Liver (tissue), 9 donors: ENCODE results near the gene SLC38A10. TPM values are rescaled to one million over a fixed set of nuclear protein-coding genes. Genes with fewer than 3 reads are reported as not detected.

Experiments
- DNase-seq: peaks from one replicate; pipeline ENCODE4 v3.0.0-alpha.2; 2017; ENCODE audit warnings: low spot score
- H3K27ac ChIP-seq, 2 donors: one replicate each; pipeline ENCODE4 v1.7.0; 2013; ENCODE audit warnings: inconsistent platforms in 2 of 2, low read length in 2 of 2, control low read depth in 1 of 2, low read depth in 1 of 2, mild to moderate bottlenecking in 1 of 2
- H3K27me3 ChIP-seq, 4 donors: one replicate each; pipeline versions ENCODE4 v1.6.1 to v1.7.0; 2013; ENCODE audit warnings: low read length in 3 of 4, inconsistent platforms in 1 of 4, mild to moderate bottlenecking in 1 of 4, moderate library complexity in 1 of 4; ENCODE audit not compliant: control insufficient read depth in 4 of 4, insufficient read depth in 4 of 4
- H3K36me3 ChIP-seq, 4 donors: one replicate each; pipeline versions ENCODE4 v1.6.1 to v1.7.0; 2013; ENCODE audit warnings: low read length in 3 of 4, mild to moderate bottlenecking in 3 of 4, low read depth in 1 of 4, moderate library complexity in 1 of 4; ENCODE audit not compliant: control insufficient read depth in 4 of 4, insufficient read depth in 3 of 4
- H3K4me1 ChIP-seq, 4 donors: one replicate each; pipeline versions ENCODE4 v1.6.1 to v1.7.0; 2013; ENCODE audit warnings: low read length in 3 of 4, mild to moderate bottlenecking in 3 of 4, moderate library complexity in 1 of 4; ENCODE audit not compliant: control insufficient read depth in 4 of 4, insufficient read depth in 4 of 4
- H3K4me3 ChIP-seq, 3 donors: one replicate each; pipeline versions ENCODE4 v1.6.1 to v1.7.0; 2013; ENCODE audit warnings: low read length in 3 of 3, control low read depth in 1 of 3, low read depth in 1 of 3, mild to moderate bottlenecking in 1 of 3
- H3K9ac ChIP-seq, 2 donors: one replicate each; pipeline ENCODE4 v1.7.0; 2013; ENCODE audit warnings: low read length in 2 of 2, mild to moderate bottlenecking in 2 of 2, moderate library complexity in 2 of 2, control low read depth in 1 of 2, low read depth in 1 of 2
- H3K9me3 ChIP-seq, 4 donors: one replicate each; pipeline versions ENCODE4 v1.6.1 to v1.7.0; 2013; ENCODE audit warnings: low read length in 3 of 4; ENCODE audit not compliant: control insufficient read depth in 4 of 4
- CTCF ChIP-seq: fragments of 150-350 bp; IDR thresholded peaks from 2 replicates; pipeline ENCODE4 v1.5.1; 2017; ENCODE audit warnings: improper control_type of control experiment, low read depth, low read length; ENCODE audit not compliant: missing input control
- FOXA1 ChIP-seq: IDR thresholded peaks from 2 replicates; pipeline ENCODE4 v1.6.1; 2016; ENCODE audit warnings: antibody characterized with exemption
- FOXA2 ChIP-seq: IDR thresholded peaks from 2 replicates; pipeline ENCODE4 v1.6.1; 2016; ENCODE audit warnings: antibody characterized with exemption
- GABPA ChIP-seq, 2 donors: IDR thresholded peaks in 1 of 2; conservative IDR thresholded peaks in 1 of 2; 2 replicates each; pipeline ENCODE4 v1.6.1; 2016; ENCODE audit warnings: antibody characterized with exemption in 2 of 2, mild to moderate bottlenecking in 1 of 2, moderate library complexity in 1 of 2
- HNF4A ChIP-seq, 2 donors: conservative IDR thresholded peaks; 2 replicates each; pipeline ENCODE4 v1.6.1; 2016; ENCODE audit warnings: antibody characterized with exemption in 2 of 2, mild to moderate bottlenecking in 2 of 2
- HNF4G ChIP-seq: IDR thresholded peaks from 2 replicates; pipeline ENCODE4 v1.6.1; 2016; ENCODE audit warnings: antibody characterized with exemption
- JUND ChIP-seq, 2 donors: IDR thresholded peaks; 2 replicates each; pipeline ENCODE4 v1.6.1; 2016; ENCODE audit warnings: antibody characterized with exemption in 2 of 2
- NR2F2 ChIP-seq: IDR thresholded peaks from 2 replicates; pipeline ENCODE4 v1.6.1; 2016; ENCODE audit warnings: antibody characterized with exemption
- RAD21 ChIP-seq, 2 donors: IDR thresholded peaks; 2 replicates each; pipeline ENCODE4 v1.6.1; 2016; ENCODE audit warnings: antibody characterized with exemption in 2 of 2, mild to moderate bottlenecking in 2 of 2
- REST ChIP-seq: IDR thresholded peaks from 2 replicates; pipeline ENCODE4 v1.6.1; 2016; ENCODE audit warnings: antibody characterized with exemption, mild to moderate bottlenecking
- RXRA ChIP-seq, 2 donors: IDR thresholded peaks; 2 replicates each; pipeline ENCODE4 v1.6.1; 2017 to 2018; ENCODE audit warnings: antibody characterized with exemption in 2 of 2, mild to moderate bottlenecking in 1 of 2
- SP1 ChIP-seq: IDR thresholded peaks from 2 replicates; pipeline ENCODE4 v1.6.1; 2018; ENCODE audit warnings: antibody characterized with exemption, mild to moderate bottlenecking
- TAF1 ChIP-seq: conservative IDR thresholded peaks from 2 replicates; pipeline ENCODE4 v1.6.1; 2016; ENCODE audit warnings: antibody characterized with exemption, mild to moderate bottlenecking
- ZBTB33 ChIP-seq: IDR thresholded peaks from 2 replicates; pipeline ENCODE4 v1.6.1; 2016; ENCODE audit warnings: antibody characterized with exemption
- WGBS: extraction: QIAGEN DNeasy Blood & Tissue Kit; methylation state at CpG from one replicate; pipeline ENCODE4 v1.1.7; 2013; 5-methylcytosine and 5-hydroxymethylcytosine counted together
- polyA plus RNA-seq, 2 donors: library from polyadenylated mRNA; stranded (reverse) in 1 of 2; unstranded in 1 of 2; fragments of 200-250 nt in 1 of 2; fragments of >200 nt in 1 of 2; fragmentation: Nextera tagmentation in 1 of 2; extraction: Ambion mirVana in 1 of 2; gene quantifications; one replicate each; pipeline versions ENCODE4 v1.2.1 to v1.2.3, GENCODE V29; 2013 to 2015
- total RNA-seq, 2 donors: library from RNA; depleted of rRNA; stranded (reverse); fragments of >200 nt; gene quantifications; one replicate each; pipeline ENCODE4 v1.2.3, GENCODE V29; 2014
- donor health status: healthy.
- donor health status: healthy.
- donor health status: healthy.
- donor health status: healthy.
- donor health status: healthy.

SLC38A10 gene
- total and polyA plus RNA-seq, 4 donors, result 29.3 to 117 (median 54.7) TPM

- TF ChIP-seq GABPA (IDR thresholded peaks at IDR 0.05 in 1 of 2, conservative IDR thresholded peaks at IDR 0.05 in 1 of 2) (no peak), JUND (IDR thresholded peaks at IDR 0.05) (no peak)
Observed at GRCh38 chr17:81280571-81280970, 14.5 kb downstream of the SLC38A10 start (continued).

GRCh38 chr17:81279278-81280275, 15.5 kb downstream of the SLC38A10 start:
- Histone ChIP-seq H3K36me3 (peaks cover 19 to 67% (median 32%) of the 10 kb centered on the region in 4 donors), H3K9ac (no peak overlapping the region), H3K27ac (no peak overlapping the region), H3K27me3 (no peaks in the 10 kb centered on the region), H3K9me3 (no peaks in the 10 kb centered on the region), H3K4me3 (no peak overlapping the region), H3K4me1 (no peaks in the 10 kb centered on the region)
- no peak for TF ChIP-seq ZBTB33
- no peak for TF ChIP-seq NR2F2
- no peak for TF ChIP-seq SP1
- no peak for TF ChIP-seq CTCF
- no peak for TF ChIP-seq FOXA2
- no peak for TF ChIP-seq GABPA (IDR thresholded peaks at IDR 0.05 in 1 of 2, conservative IDR thresholded peaks at IDR 0.05 in 1 of 2)
- TF ChIP-seq REST, result no peak
- no peak for TF ChIP-seq HNF4A (conservative IDR thresholded peaks at IDR 0.05)
- 96% methylated on average over 50 of the region's 50 CpGs for WGBS
- DNase-seq, result no peak

GRCh38 chr17:81278831-81279230, 16.3 kb downstream of the SLC38A10 start:
- 97% methylated on average over 8 of the region's 8 CpGs for WGBS
- no peak overlapping the region for H3K9ac ChIP-seq
- no peaks in the 10 kb centered on the region for H3K27me3 ChIP-seq
- H3K36me3 ChIP-seq, result peaks cover 21 to 74% (median 36%) of the 10 kb centered on the region in 4 donors
- no peak overlapping the region for H3K4me3 ChIP-seq
- H3K9me3 ChIP-seq, result no peaks in the 10 kb centered on the region
- no peak for DNase-seq
- no peaks in the 10 kb centered on the region for H3K4me1 ChIP-seq
- TF ChIP-seq TAF1, result no peak
- no peak for TF ChIP-seq RXRA (IDR thresholded peaks at IDR 0.05)
- no peak for TF ChIP-seq SP1
- TF ChIP-seq HNF4G, result no peak
- no peak for TF ChIP-seq FOXA1
- TF ChIP-seq FOXA2, result no peak
- TF ChIP-seq CTCF, result no peak
- TF ChIP-seq HNF4A (conservative IDR thresholded peaks at IDR 0.05), result no peak
- no peak for TF ChIP-seq RAD21 (IDR thresholded peaks at IDR 0.05)
- no peak overlapping the region for H3K27ac ChIP-seq
